Left hindlimb (tissue), 1 donor: ENCODE data around the gene INTS4.
"Not testable (repeated sequence)": the region's sequence is repeated elsewhere in the genome, so short reads cannot be mapped to it uniquely, and the experiment has no call there.

Experiments
- DNase-seq: peaks from one replicate; pipeline ENCODE4 v3.0.0-alpha.2; 2018

INTS4 gene

GRCh38 chr11:78022397-78023396 is 28.2 kb upstream of the INTS4 start, which contains the start of gene KCTD14:
KCTD14 (minus strand) TSS chr11:78023276; CDS start chr11:78023249, 27 bp downstream.
- DNase-seq: peak; percentile 69

GRCh38 chr11:78021611-78022010 is 27.1 kb upstream of the INTS4 start:
- no peak for DNase-seq

- DNase-seq: no peak
Measured at GRCh38 chr11:78020246-78020645, 25.8 kb upstream of the INTS4 start.

- DNase-seq: no peak
Measured at GRCh38 chr11:78019808-78020207, 25.3 kb upstream of the INTS4 start.

- DNase-seq: no peak
Measured at GRCh38 chr11:78015878-78016277, 21.4 kb upstream of the INTS4 start.

- DNase-seq: not testable (repeated sequence)
Measured at GRCh38 chr11:78014937-78015520, 20.6 kb upstream of the INTS4 start.

- no peak for DNase-seq
Measured at GRCh38 chr11:78011301-78011700, 16.8 kb upstream of the INTS4 start.

GRCh38 chr11:78010755-78011154 is 16.3 kb upstream of the INTS4 start:
- no peak for DNase-seq

GRCh38 chr11:78010304-78010703 is 15.8 kb upstream of the INTS4 start:
- no peak for DNase-seq

- no peak for DNase-seq
Measured at GRCh38 chr11:78009062-78009461, 14.6 kb upstream of the INTS4 start.

- no peak for DNase-seq
Measured at GRCh38 chr11:78000193-78000592, 5.7 kb upstream of the INTS4 start.

GRCh38 chr11:77999446-78000030 is 5.1 kb upstream of the INTS4 start:
- DNase-seq: no peak

GRCh38 chr11:77993902-77994301 is 566 bp downstream of the INTS4 start:
- DNase-seq: no peak

- no peak for DNase-seq
Measured at GRCh38 chr11:77990981-77991380, 3.5 kb downstream of the INTS4 start.

- not testable (repeated sequence) for DNase-seq
Measured at GRCh38 chr11:77986456-77986855, 8.0 kb downstream of the INTS4 start.

- no peak for DNase-seq
Measured at GRCh38 chr11:77981346-77981947, 13.0 kb downstream of the INTS4 start.

- no peak for DNase-seq
Measured at GRCh38 chr11:77968337-77968736, 26.1 kb downstream of the INTS4 start.

GRCh38 chr11:77967753-77968152 is 26.7 kb downstream of the INTS4 start:
- no peak for DNase-seq

GRCh38 chr11:77967121-77967520 is 27.3 kb downstream of the INTS4 start:
- DNase-seq: no peak

GRCh38 chr11:77966338-77966737 is 28.1 kb downstream of the INTS4 start:
- no peak for DNase-seq

- DNase-seq: no peak
Measured at GRCh38 chr11:77959434-77959833, 35.0 kb downstream of the INTS4 start.

- not testable (repeated sequence) for DNase-seq
Measured at GRCh38 chr11:77958583-77959177, 35.8 kb downstream of the INTS4 start.

- DNase-seq: not testable (repeated sequence)
Measured at GRCh38 chr11:77943296-77943695, 51.2 kb downstream of the INTS4 start.
